Stomach smooth muscle (tissue), 2 donors: ENCODE data around the gene L1CAM.

ENCODE experiments used
- H3K27ac ChIP-seq: one replicate; pipeline ENCODE4 v1.7.0; 2013; ENCODE audit warnings: mild to moderate bottlenecking, low read length, inconsistent platforms
- H3K27me3 ChIP-seq, 2 donors: one replicate each; pipeline ENCODE4 v1.7.0; 2013; ENCODE audit warnings: low read length in 2 of 2; ENCODE audit not compliant: insufficient read depth in 2 of 2, control insufficient read depth in 1 of 2
- H3K36me3 ChIP-seq, 2 donors: one replicate each; pipeline ENCODE4 v1.7.0; 2013; ENCODE audit warnings: low read length in 2 of 2; ENCODE audit not compliant: control insufficient read depth in 2 of 2, insufficient read depth in 2 of 2
- H3K4me1 ChIP-seq: one replicate; pipeline ENCODE4 v1.7.0; 2013; ENCODE audit warnings: low read length; ENCODE audit not compliant: control insufficient read depth, insufficient read depth
- H3K4me3 ChIP-seq, 2 donors: one replicate each; pipeline ENCODE4 v1.7.0; 2013; ENCODE audit warnings: low read length in 2 of 2
- H3K9ac ChIP-seq, 2 donors: one replicate each; pipeline ENCODE4 v1.7.0; 2013; ENCODE audit warnings: low read length in 2 of 2, mild to moderate bottlenecking in 1 of 2
- H3K9me3 ChIP-seq, 2 donors: one replicate each; pipeline ENCODE4 v1.7.0; 2013; ENCODE audit warnings: low read length in 2 of 2; ENCODE audit not compliant: control insufficient read depth in 2 of 2
- donor health status: healthy.
- donor health status: Pancreatic carcinoma.

The L1CAM gene

GRCh38 chrX:153883163-153883843, 2.7 kb downstream of the L1CAM start:
- Histone ChIP-seq H3K4me3 (peak overlapping the region in 1 of 2 donors; percentile 22), H3K27me3 (peaks cover 27 to 66% of the 10 kb centered on the region in 2 donors), H3K9me3 (no peaks in the 10 kb centered on the region), H3K36me3 (no peaks in the 10 kb centered on the region), H3K9ac (no peak overlapping the region), H3K4me1 (peaks cover 8% of the 10 kb centered on the region), H3K27ac (no peak overlapping the region)

- Histone ChIP-seq H3K9me3 (no peaks in the 10 kb centered on the region), H3K27ac (no peak overlapping the region), H3K9ac (no peak overlapping the region), H3K4me1 (peaks cover 8% of the 10 kb centered on the region), H3K36me3 (no peaks in the 10 kb centered on the region), H3K4me3 (no peak overlapping the region), H3K27me3 (peaks cover 31 to 67% of the 10 kb centered on the region in 2 donors)
Observed at GRCh38 chrX:153882557-153882956, 3.4 kb downstream of the L1CAM start.

DNA sequence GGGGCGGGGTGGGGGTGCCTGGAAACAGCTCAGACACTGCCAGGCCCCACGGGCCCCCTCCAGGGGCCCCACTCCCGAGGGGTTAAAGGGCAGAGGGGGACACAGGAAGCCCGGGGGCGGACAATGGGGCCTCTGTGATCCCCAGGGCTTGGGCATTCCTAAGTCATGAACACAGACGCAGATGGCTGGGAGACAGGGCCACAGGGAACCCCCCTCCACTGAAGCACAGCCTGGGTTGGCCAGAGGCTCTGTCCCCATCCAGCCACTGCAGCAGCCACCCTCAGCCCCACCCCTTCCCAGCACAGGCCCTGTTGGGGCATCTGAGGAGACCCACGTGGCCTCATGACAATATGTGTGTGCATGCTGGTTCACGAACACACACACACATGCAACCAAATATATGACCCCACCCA, 3.9 kb downstream of the L1CAM start:
- H3K27me3 ChIP-seq = peaks cover 31 to 62% of the 10 kb centered on the region in 2 donors

DNA sequence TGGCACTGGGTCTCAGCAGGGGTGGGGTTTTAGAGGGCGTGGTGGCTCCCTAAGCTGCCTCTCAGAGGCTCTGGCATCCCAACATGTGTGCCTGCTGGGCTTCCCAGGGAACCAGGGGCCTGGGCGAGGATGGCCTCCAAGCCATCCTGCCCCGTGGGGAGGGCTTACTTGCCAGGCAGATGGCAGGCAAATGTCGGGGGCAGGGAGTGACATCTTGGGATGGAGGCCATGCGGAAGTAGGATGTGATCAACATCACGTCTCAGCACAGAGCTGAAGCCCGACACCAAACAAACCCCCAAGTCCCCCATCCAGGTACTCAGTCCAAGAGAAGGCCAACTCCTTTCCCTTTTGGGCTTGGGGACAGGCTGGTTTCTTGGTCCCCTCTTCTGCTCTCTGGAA, 4.7 kb downstream of the L1CAM start:
- H3K36me3 ChIP-seq = no peaks in the 10 kb centered on the region
- H3K4me3 ChIP-seq = no peak overlapping the region
- H3K27ac ChIP-seq = no peak overlapping the region
- no peaks in the 10 kb centered on the region for H3K9me3 ChIP-seq
- H3K27me3 ChIP-seq = peaks cover 27 to 58% of the 10 kb centered on the region in 2 donors
- H3K9ac ChIP-seq = no peak overlapping the region
- peaks cover 6% of the 10 kb centered on the region for H3K4me1 ChIP-seq

More for the DNA sequence above, 3.9 kb downstream of the L1CAM start:
- Histone ChIP-seq H3K9ac (no peak overlapping the region), H3K4me1 (peaks cover 8% of the 10 kb centered on the region), H3K36me3 (no peaks in the 10 kb centered on the region), H3K4me3 (no peak overlapping the region), H3K9me3 (no peaks in the 10 kb centered on the region), H3K27ac (no peak overlapping the region)

GRCh38 chrX:153880440-153880815, 5.5 kb downstream of the L1CAM start:
- no peaks in the 10 kb centered on the region for H3K36me3 ChIP-seq
- H3K9me3 ChIP-seq = no peaks in the 10 kb centered on the region
- no peak overlapping the region for H3K4me3 ChIP-seq
- no peak overlapping the region for H3K9ac ChIP-seq
- peaks cover 2% of the 10 kb centered on the region for H3K4me1 ChIP-seq
- H3K27me3 ChIP-seq = peaks cover 27 to 59% of the 10 kb centered on the region in 2 donors
- H3K27ac ChIP-seq = no peak overlapping the region

- H3K27ac ChIP-seq = no peak overlapping the region
- H3K9ac ChIP-seq = no peak overlapping the region
- H3K4me1 ChIP-seq = no peaks in the 10 kb centered on the region
- H3K4me3 ChIP-seq = no peak overlapping the region
- H3K9me3 ChIP-seq = no peaks in the 10 kb centered on the region
- peaks cover 22 to 54% of the 10 kb centered on the region in 2 donors for H3K27me3 ChIP-seq
- no peaks in the 10 kb centered on the region for H3K36me3 ChIP-seq
Observed at GRCh38 chrX:153879741-153880439, 6.1 kb downstream of the L1CAM start.

DNA sequence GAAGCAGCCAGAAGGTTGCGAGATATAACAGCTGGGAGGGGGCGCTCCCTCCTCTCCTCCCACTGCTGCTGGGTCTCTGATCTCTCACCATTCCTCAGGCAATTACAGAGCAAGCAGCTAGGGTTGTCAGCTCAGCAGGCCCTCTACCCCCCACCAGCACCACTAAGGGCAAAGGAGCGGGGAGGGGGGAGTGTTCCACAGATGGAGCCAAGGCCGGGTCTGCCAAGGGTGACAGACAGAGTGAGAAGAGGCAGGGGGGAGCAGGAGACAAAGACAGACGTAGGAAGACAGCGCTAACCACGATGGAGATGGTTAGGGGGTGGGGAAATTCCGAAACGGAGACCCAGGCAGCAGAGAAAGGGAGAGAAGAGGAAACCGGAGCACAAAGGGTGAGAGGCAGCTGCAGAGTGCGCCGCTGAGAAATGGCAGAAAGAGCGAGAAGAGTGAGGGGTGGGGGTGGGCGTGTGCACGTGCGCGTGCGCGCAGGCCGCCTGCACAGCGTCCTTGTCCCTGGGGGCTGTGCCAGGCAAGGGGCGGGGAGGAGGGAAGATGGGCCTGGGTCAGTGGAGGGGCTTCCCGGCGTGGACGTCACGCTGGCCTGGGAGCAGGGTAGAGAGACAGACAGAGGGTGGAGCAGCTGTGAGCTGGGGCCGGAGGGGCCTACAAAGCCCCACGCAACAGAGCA, 6.9 kb downstream of the L1CAM start:
- Histone ChIP-seq H3K36me3 (no peaks in the 10 kb centered on the region), H3K4me1 (no peaks in the 10 kb centered on the region), H3K9me3 (no peaks in the 10 kb centered on the region), H3K9ac (no peak overlapping the region), H3K27me3 (peaks cover 14 to 46% of the 10 kb centered on the region in 2 donors), H3K27ac (no peak overlapping the region), H3K4me3 (no peak overlapping the region)

DNA sequence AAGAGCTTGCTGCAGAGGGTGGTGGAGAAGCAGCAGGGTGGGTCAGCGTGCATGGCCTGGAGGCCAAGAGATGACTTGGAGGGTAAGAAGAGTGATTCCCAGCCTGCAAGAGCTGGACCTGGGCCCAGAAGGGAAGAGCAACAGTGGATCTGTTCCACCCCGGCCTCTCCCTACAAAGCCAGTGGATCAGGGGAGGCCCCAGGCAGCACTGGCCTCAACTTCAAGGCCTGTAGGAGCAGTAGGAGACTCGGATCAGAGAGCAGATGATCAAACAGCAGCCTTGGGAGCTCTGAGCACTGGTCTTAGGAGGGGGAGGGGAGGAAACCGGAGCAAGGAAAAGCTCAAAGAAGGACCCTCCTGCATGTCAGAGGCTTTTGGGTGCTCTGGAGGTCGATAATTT, 7.6 kb downstream of the L1CAM start:
- Histone ChIP-seq H3K9ac (no peak overlapping the region), H3K36me3 (no peaks in the 10 kb centered on the region), H3K27me3 (peaks cover 8 to 43% of the 10 kb centered on the region in 2 donors), H3K9me3 (no peaks in the 10 kb centered on the region), H3K27ac (no peak overlapping the region), H3K4me3 (no peak overlapping the region), H3K4me1 (no peaks in the 10 kb centered on the region)

GRCh38 chrX:153877571-153878261, 8.3 kb downstream of the L1CAM start:
- no peak overlapping the region for H3K4me3 ChIP-seq
- no peaks in the 10 kb centered on the region for H3K36me3 ChIP-seq
- H3K9me3 ChIP-seq = no peaks in the 10 kb centered on the region
- H3K27me3 ChIP-seq = peaks cover 8 to 43% of the 10 kb centered on the region in 2 donors
- no peak overlapping the region for H3K27ac ChIP-seq
- H3K9ac ChIP-seq = no peak overlapping the region
- H3K4me1 ChIP-seq = no peaks in the 10 kb centered on the region

- Histone ChIP-seq H3K27me3 (peaks cover 8 to 45% of the 10 kb centered on the region in 2 donors), H3K9me3 (no peaks in the 10 kb centered on the region), H3K4me3 (no peak overlapping the region), H3K36me3 (no peaks in the 10 kb centered on the region), H3K9ac (no peak overlapping the region), H3K27ac (no peak overlapping the region), H3K4me1 (no peaks in the 10 kb centered on the region)
Observed at GRCh38 chrX:153876112-153876491, 9.9 kb downstream of the L1CAM start.
